Keratinocyte (primary cell): ENCODE data around the gene RSPO3.

Experiments used
- EZH2 ChIP-seq: IDR thresholded peaks from one replicate; pipeline ENCODE4 v1.6.1; 2012; ENCODE audit warnings: inconsistent platforms, mild to moderate bottlenecking, low read length, moderate library complexity
- TF ChIP-seq, protein P1 (sequence below), 3 experiments: IDR thresholded peaks in 1 of 3; conservative IDR thresholded peaks in 1 of 3; optimal IDR thresholded peaks in 1 of 3; 2 replicates in 2 of 3; 3 replicates in 1 of 3; pipeline versions ENCODE3 to v1.5.1; 2011; ENCODE audit warnings: low read length in 3 of 3, mild to moderate bottlenecking in 3 of 3, moderate library complexity in 2 of 3, control low read depth in 1 of 3, inconsistent platforms in 1 of 3; ENCODE audit not compliant: insufficient read depth in 2 of 3; ENCODE audit errors: extremely low read depth in 1 of 3

DNA sequence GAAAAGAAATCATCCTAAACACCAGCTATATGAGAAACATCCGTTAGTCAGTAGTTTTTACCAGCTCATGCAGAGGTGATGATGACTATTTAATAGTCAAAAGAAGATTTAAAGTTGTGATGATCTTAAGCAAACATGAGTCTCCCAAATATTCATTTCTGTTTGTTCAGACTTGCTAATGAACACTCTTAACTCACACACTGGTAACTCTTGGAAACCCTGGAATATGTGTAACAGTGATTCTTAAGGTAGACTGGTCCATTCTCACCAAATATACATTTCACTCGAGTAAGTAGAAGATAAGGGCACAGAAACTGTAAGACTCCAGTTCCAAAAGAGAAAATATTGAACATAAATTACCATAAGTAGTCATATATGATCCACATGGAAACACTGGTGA is 29.1 kb downstream of the RSPO3 start:
- TF ChIP-seq EZH2: no peak
- TF ChIP-seq, protein P1, sequence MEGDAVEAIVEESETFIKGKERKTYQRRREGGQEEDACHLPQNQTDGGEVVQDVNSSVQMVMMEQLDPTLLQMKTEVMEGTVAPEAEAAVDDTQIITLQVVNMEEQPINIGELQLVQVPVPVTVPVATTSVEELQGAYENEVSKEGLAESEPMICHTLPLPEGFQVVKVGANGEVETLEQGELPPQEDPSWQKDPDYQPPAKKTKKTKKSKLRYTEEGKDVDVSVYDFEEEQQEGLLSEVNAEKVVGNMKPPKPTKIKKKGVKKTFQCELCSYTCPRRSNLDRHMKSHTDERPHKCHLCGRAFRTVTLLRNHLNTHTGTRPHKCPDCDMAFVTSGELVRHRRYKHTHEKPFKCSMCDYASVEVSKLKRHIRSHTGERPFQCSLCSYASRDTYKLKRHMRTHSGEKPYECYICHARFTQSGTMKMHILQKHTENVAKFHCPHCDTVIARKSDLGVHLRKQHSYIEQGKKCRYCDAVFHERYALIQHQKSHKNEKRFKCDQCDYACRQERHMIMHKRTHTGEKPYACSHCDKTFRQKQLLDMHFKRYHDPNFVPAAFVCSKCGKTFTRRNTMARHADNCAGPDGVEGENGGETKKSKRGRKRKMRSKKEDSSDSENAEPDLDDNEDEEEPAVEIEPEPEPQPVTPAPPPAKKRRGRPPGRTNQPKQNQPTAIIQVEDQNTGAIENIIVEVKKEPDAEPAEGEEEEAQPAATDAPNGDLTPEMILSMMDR (optimal IDR thresholded peaks at IDR 0.05 in 1 of 3, IDR thresholded peaks at IDR 0.05 in 1 of 3, conservative IDR thresholded peaks at IDR 0.05 in 1 of 3; ENCODE audit: extremely low read depth in 1 of 3, insufficient read depth in 2 of 3, low read length in 3 of 3): no peak
